ENCODE measurements around the gene RGMB.
"Not testable (repeated sequence)": the region's sequence is repeated elsewhere in the genome, so short reads cannot be mapped to it uniquely, and the experiment has no call there.

The RGMB gene

GRCh38 chr5:98741926-98742325, 31.5 kb upstream of the RGMB start:
- no peak for TF ChIP-seq CTCF (IDR thresholded peaks at IDR 0.05; ENCODE audit: low read length)
- no peak for TF ChIP-seq EZH2 (optimal IDR thresholded peaks at IDR 0.05; ENCODE audit: low read depth, low read length)
- TF ChIP-seq EZH2phosphoT487 (IDR thresholded peaks at IDR 0.05; ENCODE audit: low read length) = no peak
- no peak overlapping the region for H3K4me2 ChIP-seq (ENCODE audit: low read depth, low read length)
- no peaks in the 10 kb centered on the region for H4K20me1 ChIP-seq (ENCODE audit: insufficient read depth, low read length)
- no peaks in the 10 kb centered on the region for H3K4me1 ChIP-seq (ENCODE audit: low read length)
- no peaks in the 10 kb centered on the region for H3K9me3 ChIP-seq (replicated peaks; ENCODE audit: insufficient read depth, low read length)
- no peak overlapping the region for H2AFZ ChIP-seq (ENCODE audit: low read length)
- H3K4me3 ChIP-seq (ENCODE audit: low read length) = no peak overlapping the region
- no peak for DNase-seq
- no peaks in the 10 kb centered on the region for H3K27me3 ChIP-seq (replicated peaks; ENCODE audit: insufficient read depth, low read length)
- no peaks in the 10 kb centered on the region for H3K79me2 ChIP-seq (ENCODE audit: low read length)
- H3K9ac ChIP-seq (ENCODE audit: low read length) = no peak overlapping the region
- H3F3A ChIP-seq (ENCODE audit: insufficient read depth, low read length) = no peaks in the 10 kb centered on the region
- H3K9me2 ChIP-seq (replicated peaks; ENCODE audit: insufficient read depth, low read length) = no peaks in the 10 kb centered on the region
- no peaks in the 10 kb centered on the region for H3K36me3 ChIP-seq (replicated peaks; ENCODE audit: insufficient read depth, low read length)
- no peak overlapping the region for H3K27ac ChIP-seq (ENCODE audit: low read length)

GRCh38 chr5:98742396-98743073, 30.9 kb upstream of the RGMB start:
- DNase-seq = no peak
- no peaks in the 10 kb centered on the region for H3K4me1 ChIP-seq (ENCODE audit: low read length)
- H3K9me3 ChIP-seq (replicated peaks; ENCODE audit: insufficient read depth, low read length) = no peaks in the 10 kb centered on the region
- no peaks in the 10 kb centered on the region for H4K20me1 ChIP-seq (ENCODE audit: insufficient read depth, low read length)
- no peak overlapping the region for H3K4me2 ChIP-seq (ENCODE audit: low read depth, low read length)
- H3K79me2 ChIP-seq (ENCODE audit: low read length) = no peaks in the 10 kb centered on the region
- no peaks in the 10 kb centered on the region for H3F3A ChIP-seq (ENCODE audit: insufficient read depth, low read length)
- TF ChIP-seq EZH2 (optimal IDR thresholded peaks at IDR 0.05; ENCODE audit: low read depth, low read length) (no peak), CTCF (IDR thresholded peaks at IDR 0.05; ENCODE audit: low read length) (no peak), EZH2phosphoT487 (IDR thresholded peaks at IDR 0.05; ENCODE audit: low read length) (no peak)
- no peaks in the 10 kb centered on the region for H3K9me2 ChIP-seq (replicated peaks; ENCODE audit: insufficient read depth, low read length)
- H3K4me3 ChIP-seq (ENCODE audit: low read length) = no peak overlapping the region
- no peak overlapping the region for H3K9ac ChIP-seq (ENCODE audit: low read length)
- no peaks in the 10 kb centered on the region for H3K27me3 ChIP-seq (replicated peaks; ENCODE audit: insufficient read depth, low read length)
- H3K27ac ChIP-seq (ENCODE audit: low read length) = no peak overlapping the region
- H2AFZ ChIP-seq (ENCODE audit: low read length) = no peak overlapping the region
- H3K36me3 ChIP-seq (replicated peaks; ENCODE audit: insufficient read depth, low read length) = no peaks in the 10 kb centered on the region

GRCh38 chr5:98748259-98748658, 25.2 kb upstream of the RGMB start:
- H3K27me3 ChIP-seq (replicated peaks; ENCODE audit: insufficient read depth, low read length); H2AFZ ChIP-seq (ENCODE audit: low read length); H4K20me1 ChIP-seq (ENCODE audit: insufficient read depth, low read length): not testable (repeated sequence)

GRCh38 chr5:98749046-98749445, 24.4 kb upstream of the RGMB start:
- Histone ChIP-seq H3K27me3 (replicated peaks; ENCODE audit: insufficient read depth, low read length) (no peaks in the 10 kb centered on the region), H3K36me3 (replicated peaks; ENCODE audit: insufficient read depth, low read length) (no peaks in the 10 kb centered on the region), H2AFZ (ENCODE audit: low read length) (no peak overlapping the region), H3K4me2 (ENCODE audit: low read depth, low read length) (no peak overlapping the region), H3F3A (ENCODE audit: insufficient read depth, low read length) (no peaks in the 10 kb centered on the region), H4K20me1 (ENCODE audit: insufficient read depth, low read length) (no peaks in the 10 kb centered on the region), H3K79me2 (ENCODE audit: low read length) (no peaks in the 10 kb centered on the region), H3K9me3 (replicated peaks; ENCODE audit: insufficient read depth, low read length) (no peaks in the 10 kb centered on the region), H3K27ac (ENCODE audit: low read length) (no peak overlapping the region), H3K4me1 (ENCODE audit: low read length) (no peaks in the 10 kb centered on the region), H3K9me2 (replicated peaks; ENCODE audit: insufficient read depth, low read length) (no peaks in the 10 kb centered on the region), H3K9ac (ENCODE audit: low read length) (no peak overlapping the region), H3K4me3 (ENCODE audit: low read length) (no peak overlapping the region)
- no peak for TF ChIP-seq EZH2 (optimal IDR thresholded peaks at IDR 0.05; ENCODE audit: low read depth, low read length)
- no peak for TF ChIP-seq EZH2phosphoT487 (IDR thresholded peaks at IDR 0.05; ENCODE audit: low read length)
- no peak for TF ChIP-seq CTCF (IDR thresholded peaks at IDR 0.05; ENCODE audit: low read length)
- DNase-seq = no peak

More at GRCh38 chr5:98748259-98748658, 25.2 kb upstream of the RGMB start:
- DNase-seq; H3F3A ChIP-seq (ENCODE audit: insufficient read depth, low read length); H3K4me2 ChIP-seq (ENCODE audit: low read depth, low read length); H3K27ac ChIP-seq (ENCODE audit: low read length); H3K79me2 ChIP-seq (ENCODE audit: low read length); H3K9me2 ChIP-seq (replicated peaks; ENCODE audit: insufficient read depth, low read length); H3K4me1 ChIP-seq (ENCODE audit: low read length); H3K36me3 ChIP-seq (replicated peaks; ENCODE audit: insufficient read depth, low read length); H3K4me3 ChIP-seq (ENCODE audit: low read length); H3K9ac ChIP-seq (ENCODE audit: low read length); H3K9me3 ChIP-seq (replicated peaks; ENCODE audit: insufficient read depth, low read length): not testable (repeated sequence)

Measured in MM.1S (cell line).